Caco-2 (cell line): ENCODE measurements around the gene SH3BGRL3. TPM values are rescaled to one million over a fixed set of nuclear protein-coding genes. Genes with fewer than 3 reads are reported as not detected.
A peak's percentile ranks its signal among the peaks of the same experiment; 100 is the strongest.
"Not testable (repeated sequence)": the region's sequence is repeated elsewhere in the genome, so short reads cannot be mapped to it uniquely, and the experiment has no call there.

ENCODE experiments used
- BruUV-seq: library from RNA; stranded (reverse); fragments of 400-500 nt; replicated peaks from 2 replicates; lab custom pipeline; 2021; lab: Mats Ljungman, UMichigan
- CTCF ChIA-PET: fragments of 300-600 bp; sonication (Branson Sonifier 250); formaldehyde crosslinking; loops from one replicate; lab custom pipeline; 2022; ENCODE audit warnings: antibody characterized with exemption; lab: Charles Lee
- POLR2A ChIA-PET: fragments of 300-600 bp; sonication (Branson Sonifier 250); formaldehyde crosslinking; loops from one replicate; lab custom pipeline; 2022; ENCODE audit warnings: antibody characterized with exemption; lab: Charles Lee
- DNase-seq, 2 experiments: peaks; one replicate each; pipeline versions ENCODE4 v3.0.0 to v3.0.0-alpha.2; 2020 to 2022
- H3K27me3 ChIP-seq: replicated peaks from 2 replicates; pipeline ENCODE4 v1.6.0; 2011; ENCODE audit warnings: low read length; ENCODE audit not compliant: control insufficient read depth, insufficient read depth
- H3K36me3 ChIP-seq: 2 replicates; pipeline ENCODE4 v1.5.1; 2011; ENCODE audit warnings: low read length; ENCODE audit not compliant: control insufficient read depth, insufficient read depth
- H3K4me1 ChIP-seq: fragments of 250-450 bp; sonication (Bioruptor Pico); 2 replicates; pipeline ENCODE4 v1.5.1; 2020; ENCODE audit warnings: mild to moderate bottlenecking
- H3K4me3 ChIP-seq: 2 replicates; pipeline ENCODE4 v1.5.1; 2011; ENCODE audit warnings: low read depth, mild to moderate bottlenecking, control low read depth, low read length
- H3K9me3 ChIP-seq: fragments of 250-450 bp; sonication (Bioruptor Pico); 2 replicates; pipeline ENCODE4 v1.5.1; 2020; ENCODE audit warnings: mild to moderate bottlenecking, moderate library complexity
- H3K27ac Mint-ChIP-seq: one replicate; pipeline ENCODE4 v1.8.0; 2022; ENCODE audit warnings: mixed read lengths; ENCODE audit not compliant: unreplicated experiment
- H3K27me3 Mint-ChIP-seq: one replicate; pipeline ENCODE4 v1.8.0; 2022; ENCODE audit warnings: mixed read lengths; ENCODE audit not compliant: insufficient read depth, unreplicated experiment
- H3K36me3 Mint-ChIP-seq: one replicate; pipeline ENCODE4 v1.8.0; 2022; ENCODE audit warnings: mild to moderate bottlenecking, mixed read lengths; ENCODE audit not compliant: insufficient read depth, unreplicated experiment
- H3K4me1 Mint-ChIP-seq: one replicate; pipeline ENCODE4 v1.8.0; 2022; ENCODE audit warnings: low read depth, mixed read lengths; ENCODE audit not compliant: unreplicated experiment
- H3K4me3 Mint-ChIP-seq: one replicate; pipeline ENCODE4 v1.8.0; 2022; ENCODE audit warnings: mild to moderate bottlenecking, moderate library complexity, mixed read lengths; ENCODE audit not compliant: unreplicated experiment
- H3K9me3 Mint-ChIP-seq: one replicate; pipeline ENCODE4 v1.8.0; 2022; ENCODE audit warnings: mixed read lengths; ENCODE audit not compliant: unreplicated experiment
- intact Hi-C: fragments of 100-400 bp; cut with micrococcal nuclease; formaldehyde crosslinking; loops from one replicate; pipeline ENCODE4 v1.10.0; 2022; ENCODE audit not compliant: unreplicated experiment
- total RNA-seq: library from RNA; stranded (reverse); gene quantifications from 2 replicates; pipeline ENCODE4 v1.2.3, GENCODE V29; 2022
- TF ChIP-seq, protein P1 (sequence below), 2 experiments: fragments of 200-600 bp in 1 of 2; IDR thresholded peaks; 1 replicate in 1 of 2; 2 replicates in 1 of 2; pipeline versions ENCODE4 v1.5.1 to v1.8.0; 2011 to 2022; ENCODE audit warnings: antibody characterized with exemption in 1 of 2, control low read depth in 1 of 2, inconsistent platforms in 1 of 2, low read depth in 1 of 2, low read length in 1 of 2, mild to moderate bottlenecking in 1 of 2, moderate library complexity in 1 of 2; ENCODE audit not compliant: insufficient read depth in 1 of 2, severe bottlenecking in 1 of 2, unreplicated experiment in 1 of 2

The SH3BGRL3 gene
- total RNA-seq, 1 experiment from 2014 or later: 73.4 TPM

DNA sequence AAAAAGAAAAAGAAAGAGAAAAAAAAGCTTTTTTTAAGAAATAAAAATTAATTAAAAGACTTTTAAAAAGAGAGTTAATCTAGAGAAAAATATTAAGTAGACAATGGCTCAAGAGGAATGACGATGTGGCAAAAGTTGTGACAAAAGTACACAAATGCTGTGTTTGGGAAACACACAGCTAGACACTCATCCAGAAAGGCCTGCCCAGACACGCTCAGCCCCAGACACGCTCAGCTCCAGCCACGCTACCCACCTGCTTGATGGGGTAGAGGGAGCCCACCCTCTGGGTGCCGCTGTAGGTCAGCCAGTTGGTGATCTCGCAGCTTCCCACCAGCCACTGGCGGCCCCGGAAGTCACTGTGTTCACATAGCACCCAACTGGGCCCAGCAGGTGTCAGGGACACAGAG is 48.1 kb downstream of the SH3BGRL3 start:
- Mint-ChIP-seq H3K36me3 (peaks cover 91% of the 10 kb centered on the region), H3K9me3 (no peaks in the 10 kb centered on the region), H3K4me1 (no peaks in the 10 kb centered on the region), H3K4me3 (no peak overlapping the region), H3K27ac (peak overlapping the region; percentile 55), H3K27me3 (no peaks in the 10 kb centered on the region)
- no TSS peak for BruUV-seq
- ChIA-PET POLR2A (no interaction called here), CTCF (no interaction called here)
- no peaks in the 10 kb centered on the region for H3K4me1 ChIP-seq
- H3K9me3 ChIP-seq: no peaks in the 10 kb centered on the region
- DNase-seq: no peak
- TF ChIP-seq, protein P1, sequence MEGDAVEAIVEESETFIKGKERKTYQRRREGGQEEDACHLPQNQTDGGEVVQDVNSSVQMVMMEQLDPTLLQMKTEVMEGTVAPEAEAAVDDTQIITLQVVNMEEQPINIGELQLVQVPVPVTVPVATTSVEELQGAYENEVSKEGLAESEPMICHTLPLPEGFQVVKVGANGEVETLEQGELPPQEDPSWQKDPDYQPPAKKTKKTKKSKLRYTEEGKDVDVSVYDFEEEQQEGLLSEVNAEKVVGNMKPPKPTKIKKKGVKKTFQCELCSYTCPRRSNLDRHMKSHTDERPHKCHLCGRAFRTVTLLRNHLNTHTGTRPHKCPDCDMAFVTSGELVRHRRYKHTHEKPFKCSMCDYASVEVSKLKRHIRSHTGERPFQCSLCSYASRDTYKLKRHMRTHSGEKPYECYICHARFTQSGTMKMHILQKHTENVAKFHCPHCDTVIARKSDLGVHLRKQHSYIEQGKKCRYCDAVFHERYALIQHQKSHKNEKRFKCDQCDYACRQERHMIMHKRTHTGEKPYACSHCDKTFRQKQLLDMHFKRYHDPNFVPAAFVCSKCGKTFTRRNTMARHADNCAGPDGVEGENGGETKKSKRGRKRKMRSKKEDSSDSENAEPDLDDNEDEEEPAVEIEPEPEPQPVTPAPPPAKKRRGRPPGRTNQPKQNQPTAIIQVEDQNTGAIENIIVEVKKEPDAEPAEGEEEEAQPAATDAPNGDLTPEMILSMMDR (IDR thresholded peaks at IDR 0.05; ENCODE audit: insufficient read depth in 1 of 2, low read depth in 1 of 2, low read length in 1 of 2, severe bottlenecking in 1 of 2, unreplicated experiment in 1 of 2): no peak
- intact Hi-C loops: no loop called here
- no peaks in the 10 kb centered on the region for H3K36me3 ChIP-seq
- H3K4me3 ChIP-seq: no peak overlapping the region
- H3K27me3 ChIP-seq: no peaks in the 10 kb centered on the region

DNA sequence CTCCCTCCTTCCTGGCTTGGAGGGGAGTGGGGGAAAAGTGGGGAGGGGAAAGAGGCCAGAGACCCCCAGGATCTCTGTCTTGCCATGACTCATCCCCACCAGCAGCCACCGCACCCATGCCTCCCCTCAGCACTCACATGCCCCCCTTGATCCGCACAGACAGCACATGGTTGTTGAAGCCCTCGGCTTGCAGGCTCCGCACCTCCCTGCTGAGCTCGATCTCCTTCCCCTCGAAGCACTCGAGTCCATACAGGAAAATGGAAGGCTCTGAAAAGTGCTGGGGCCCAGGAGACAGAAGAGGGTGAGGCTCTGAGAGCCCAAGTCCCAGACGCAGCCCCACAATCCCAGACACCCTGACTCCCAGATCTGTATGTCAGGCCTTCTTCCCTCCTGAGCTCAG is 48.7 kb downstream of the SH3BGRL3 start:
- Mint-ChIP-seq H3K36me3 (peaks cover 87% of the 10 kb centered on the region), H3K4me3 (no peak overlapping the region), H3K27me3 (no peaks in the 10 kb centered on the region), H3K4me1 (no peaks in the 10 kb centered on the region), H3K9me3 (no peaks in the 10 kb centered on the region), H3K27ac (peak overlapping the region; percentile 55)
- no peaks in the 10 kb centered on the region for H3K9me3 ChIP-seq
- BruUV-seq: no TSS peak
- no peaks in the 10 kb centered on the region for H3K27me3 ChIP-seq
- no peak overlapping the region for H3K4me3 ChIP-seq
- no peaks in the 10 kb centered on the region for H3K36me3 ChIP-seq
- POLR2A ChIA-PET: no interaction called here
- no peaks in the 10 kb centered on the region for H3K4me1 ChIP-seq
- TF ChIP-seq, protein P1 (IDR thresholded peaks at IDR 0.05; ENCODE audit: insufficient read depth in 1 of 2, low read depth in 1 of 2, low read length in 1 of 2, severe bottlenecking in 1 of 2, unreplicated experiment in 1 of 2): no peak
- CTCF ChIA-PET: no interaction called here
- no peak for DNase-seq
- intact Hi-C loops: no loop called here

DNA sequence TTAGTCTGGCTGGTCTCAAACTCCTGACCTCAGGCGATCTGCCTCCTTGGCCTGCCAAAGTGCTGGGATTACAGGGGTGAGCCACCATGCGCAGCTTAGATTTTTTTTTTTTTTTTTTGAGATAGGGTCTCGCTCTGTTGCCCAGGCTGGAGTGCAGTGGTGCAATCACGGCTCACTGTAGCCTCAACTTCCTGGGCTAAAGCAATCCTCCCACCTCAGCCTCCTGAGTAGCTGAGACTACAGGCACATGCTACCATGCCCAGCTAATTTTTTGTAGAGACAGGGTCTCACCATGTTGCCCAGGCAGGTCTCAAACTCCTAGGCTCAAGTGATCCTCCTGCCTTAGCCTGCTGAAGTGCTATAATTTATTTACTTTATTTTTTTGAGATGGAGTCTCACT is 49.5 kb downstream of the SH3BGRL3 start:
- H3K36me3 ChIP-seq, H3K4me3 ChIP-seq, H3K27me3 Mint-ChIP-seq, POLR2A ChIA-PET, H3K4me3 Mint-ChIP-seq, H3K9me3 ChIP-seq, H3K4me1 ChIP-seq, BruUV-seq, H3K27ac Mint-ChIP-seq, H3K4me1 Mint-ChIP-seq, H3K9me3 Mint-ChIP-seq, H3K27me3 ChIP-seq, DNase-seq, intact Hi-C loops, CTCF ChIA-PET: not testable (repeated sequence)
- peaks cover 85% of the 10 kb centered on the region for H3K36me3 Mint-ChIP-seq

DNA sequence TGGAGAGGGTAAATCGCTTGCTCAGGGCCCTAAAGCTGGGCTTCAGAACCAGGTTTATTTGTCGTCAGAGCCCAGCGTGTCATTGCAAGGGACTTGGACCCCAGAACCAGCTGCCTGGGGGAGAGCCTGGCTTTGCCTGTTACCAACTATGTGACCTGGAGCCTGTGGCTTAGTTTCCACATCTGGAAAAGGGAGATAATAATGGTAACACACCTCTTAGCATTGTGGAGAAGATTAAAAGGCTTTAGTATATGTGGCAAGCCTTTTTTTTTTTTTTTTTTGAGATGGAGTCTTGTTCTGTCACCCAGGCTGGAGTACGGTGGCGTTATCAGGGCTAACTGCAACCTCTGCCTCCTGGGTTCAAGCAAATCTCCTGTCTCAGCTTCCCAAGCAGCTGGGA is 50.4 kb downstream of the SH3BGRL3 start:
- BruUV-seq: no TSS peak
- ChIA-PET CTCF (no interaction called here), POLR2A (no interaction called here)
- intact Hi-C loops: no loop called here
- Mint-ChIP-seq H3K27ac (no peak overlapping the region), H3K4me3 (no peak overlapping the region), H3K4me1 (no peaks in the 10 kb centered on the region), H3K36me3 (peaks cover 85% of the 10 kb centered on the region), H3K27me3 (no peaks in the 10 kb centered on the region), H3K9me3 (no peaks in the 10 kb centered on the region)
- Histone ChIP-seq H3K36me3 (no peaks in the 10 kb centered on the region), H3K27me3 (no peaks in the 10 kb centered on the region), H3K9me3 (no peaks in the 10 kb centered on the region), H3K4me3 (no peak overlapping the region), H3K4me1 (no peaks in the 10 kb centered on the region)
- TF ChIP-seq, protein P1 (IDR thresholded peaks at IDR 0.05; ENCODE audit: insufficient read depth in 1 of 2, low read depth in 1 of 2, low read length in 1 of 2, severe bottlenecking in 1 of 2, unreplicated experiment in 1 of 2): no peak
- DNase-seq: no peak
